Astrocyte (in vitro differentiated cells and primary cell): ENCODE measurements around the gene DUSP12.

Experiments
- EZH2 ChIP-seq: IDR thresholded peaks from 2 replicates; pipeline ENCODE4 v1.6.1; 2012; ENCODE audit warnings: mild to moderate bottlenecking, low read length, inconsistent platforms; ENCODE audit not compliant: insufficient read depth
- TF ChIP-seq, protein P1 (sequence below): IDR thresholded peaks from 2 replicates; pipeline ENCODE4 v1.5.1; 2011; ENCODE audit warnings: low read depth, mild to moderate bottlenecking, inconsistent platforms, low read length, moderate library complexity; ENCODE audit not compliant: insufficient read depth

DNA sequence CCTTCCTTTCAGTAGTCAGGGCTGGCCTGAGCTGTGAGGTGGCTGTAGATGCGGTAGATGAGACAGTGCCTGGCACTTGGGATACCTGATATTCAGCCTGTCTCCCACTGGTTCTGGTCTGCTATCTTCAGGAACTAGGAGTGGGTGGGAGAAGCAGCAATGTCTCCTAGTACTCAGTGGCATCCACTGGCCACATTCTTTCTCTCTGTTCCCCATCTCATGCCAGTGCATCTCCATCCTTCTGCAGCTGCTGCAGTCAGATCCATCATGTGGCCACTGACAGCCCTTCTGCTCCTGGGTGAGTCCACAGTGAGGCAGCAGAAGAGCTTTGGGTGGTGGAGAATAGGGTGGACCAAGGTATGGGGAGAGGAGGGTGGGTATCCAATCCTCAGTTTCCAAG, 27.2 kb upstream of the DUSP12 start:
- TF ChIP-seq, protein P1, sequence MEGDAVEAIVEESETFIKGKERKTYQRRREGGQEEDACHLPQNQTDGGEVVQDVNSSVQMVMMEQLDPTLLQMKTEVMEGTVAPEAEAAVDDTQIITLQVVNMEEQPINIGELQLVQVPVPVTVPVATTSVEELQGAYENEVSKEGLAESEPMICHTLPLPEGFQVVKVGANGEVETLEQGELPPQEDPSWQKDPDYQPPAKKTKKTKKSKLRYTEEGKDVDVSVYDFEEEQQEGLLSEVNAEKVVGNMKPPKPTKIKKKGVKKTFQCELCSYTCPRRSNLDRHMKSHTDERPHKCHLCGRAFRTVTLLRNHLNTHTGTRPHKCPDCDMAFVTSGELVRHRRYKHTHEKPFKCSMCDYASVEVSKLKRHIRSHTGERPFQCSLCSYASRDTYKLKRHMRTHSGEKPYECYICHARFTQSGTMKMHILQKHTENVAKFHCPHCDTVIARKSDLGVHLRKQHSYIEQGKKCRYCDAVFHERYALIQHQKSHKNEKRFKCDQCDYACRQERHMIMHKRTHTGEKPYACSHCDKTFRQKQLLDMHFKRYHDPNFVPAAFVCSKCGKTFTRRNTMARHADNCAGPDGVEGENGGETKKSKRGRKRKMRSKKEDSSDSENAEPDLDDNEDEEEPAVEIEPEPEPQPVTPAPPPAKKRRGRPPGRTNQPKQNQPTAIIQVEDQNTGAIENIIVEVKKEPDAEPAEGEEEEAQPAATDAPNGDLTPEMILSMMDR, result no peak
- no peak for TF ChIP-seq EZH2
